ENCODE measurements around the gene SLC25A19.
"Not testable (repeated sequence)": the region's sequence is repeated elsewhere in the genome, so short reads cannot be mapped to it uniquely, and the experiment has no call there.

Gene SLC25A19

DNA sequence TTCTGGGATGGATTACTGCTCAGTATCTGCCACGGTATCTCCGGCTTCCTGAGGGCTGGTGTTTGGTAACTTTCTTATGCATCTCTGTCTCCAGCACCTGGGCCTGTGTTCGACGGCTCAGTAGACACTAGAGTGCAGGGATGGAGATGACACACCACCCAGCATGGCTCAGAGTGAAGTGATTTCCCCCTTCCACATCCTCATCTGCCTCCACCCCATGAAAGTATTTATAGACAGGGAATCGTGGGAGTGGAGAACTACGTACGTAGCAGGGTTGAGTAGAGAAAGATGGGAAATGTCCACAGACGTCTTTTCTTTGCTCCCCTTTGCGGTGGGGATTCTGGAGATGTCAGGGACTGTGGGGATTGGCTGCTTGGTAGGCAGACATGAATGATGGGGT, 11.8 kb upstream of the SLC25A19 start:
- no peak for DNase-seq

- no peak for DNase-seq
Observed at GRCh38 chr17:75300280-75300679, 11.0 kb upstream of the SLC25A19 start.

DNA sequence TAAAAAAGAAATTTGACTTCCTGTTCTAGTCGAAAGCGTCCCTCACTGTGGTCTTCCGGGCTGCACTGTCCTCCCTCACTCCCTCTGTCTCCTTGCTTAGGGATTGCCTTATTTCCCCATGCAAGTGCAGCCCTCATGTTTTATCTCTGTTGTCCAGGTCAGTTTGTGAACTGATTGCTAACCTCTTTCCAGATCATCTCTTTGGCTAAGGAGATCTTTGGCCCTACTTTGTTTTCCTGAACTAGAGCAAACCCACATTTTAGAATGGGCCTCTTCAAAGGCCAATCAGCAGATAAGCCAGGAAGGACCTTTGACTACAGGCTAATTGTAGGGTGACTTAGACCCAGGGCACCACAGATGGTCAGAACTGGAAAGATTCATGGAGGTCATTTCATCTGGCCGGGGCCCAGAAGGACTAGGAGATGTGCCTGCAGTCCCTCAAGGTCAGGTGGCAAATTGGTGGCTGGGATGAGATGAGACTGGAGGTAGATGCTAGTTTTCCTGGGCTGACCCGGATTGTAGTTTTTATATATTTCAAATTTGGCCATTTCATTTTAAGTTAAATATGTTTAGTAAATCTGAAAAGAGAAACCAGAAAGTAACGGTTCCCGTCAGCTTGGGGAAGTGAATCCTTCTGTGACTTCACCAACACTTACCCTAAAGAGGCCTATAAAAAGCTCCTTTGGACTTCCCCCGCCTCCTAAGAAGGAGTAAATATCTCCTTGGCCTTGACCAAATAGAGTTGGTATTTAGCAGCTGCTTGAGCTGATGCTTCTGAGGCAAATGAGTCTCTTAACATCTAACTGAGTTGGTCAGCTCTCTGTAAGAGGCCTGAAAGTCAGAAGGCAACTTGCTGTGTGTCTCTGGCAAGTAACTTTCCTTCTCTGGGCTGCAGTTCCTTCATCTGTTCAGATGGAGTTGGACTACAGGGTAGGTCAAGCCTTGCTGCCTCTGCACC, 6.2 kb upstream of the SLC25A19 start:
- no peak for DNase-seq

GRCh38 chr17:75292810-75293448, 3.7 kb upstream of the SLC25A19 start:
- DNase-seq = not testable (repeated sequence)

- no peak for DNase-seq
Observed at GRCh38 chr17:75289832-75290337, 652 bp upstream of the SLC25A19 start.

DNA sequence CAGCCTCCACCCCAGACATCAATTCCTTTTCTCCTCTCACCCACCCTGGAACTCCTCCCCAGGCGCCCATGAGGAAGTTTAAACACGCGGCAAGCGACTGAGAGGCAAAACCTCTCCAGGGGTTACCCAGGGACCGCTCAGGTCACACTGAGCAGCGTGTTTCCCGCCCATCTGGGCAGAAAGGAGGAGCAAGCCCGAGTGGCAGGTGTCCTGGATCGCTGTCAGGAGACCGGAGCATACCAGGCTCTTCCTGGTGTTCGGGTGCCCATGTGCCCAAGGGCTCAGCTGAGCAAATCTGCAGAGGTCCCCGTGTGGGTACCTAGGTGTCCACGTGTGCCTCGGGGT, 491 bp downstream of the SLC25A19 start:
- DNase-seq = peak; percentile 72

GRCh38 chr17:75288359-75288758, 874 bp downstream of the SLC25A19 start:
- DNase-seq = no peak

DNA sequence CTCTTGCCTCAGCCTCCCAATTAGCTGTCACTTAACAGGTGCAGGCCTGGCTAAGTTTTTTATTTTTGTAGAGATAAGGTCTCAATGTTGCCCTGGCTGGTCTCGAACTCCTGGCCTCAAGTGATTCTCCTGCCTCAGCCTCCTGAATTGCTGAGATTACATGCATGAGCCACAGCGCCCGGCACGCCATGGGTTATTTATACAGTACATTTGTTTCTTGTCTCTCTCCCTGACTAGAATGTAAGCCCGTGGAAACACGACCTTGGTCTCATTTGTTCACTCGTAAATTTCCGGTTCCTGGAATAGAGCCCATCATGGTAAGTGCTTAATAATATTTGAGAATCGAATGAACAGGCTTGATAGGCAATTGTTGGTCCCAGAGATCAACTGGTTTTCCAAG, 2.0 kb downstream of the SLC25A19 start:
- no peak for DNase-seq

- DNase-seq = no peak
Observed at GRCh38 chr17:75285123-75285522, 4.1 kb downstream of the SLC25A19 start.

GRCh38 chr17:75280189-75280588, 9.0 kb downstream of the SLC25A19 start:
- not testable (repeated sequence) for DNase-seq

DNA sequence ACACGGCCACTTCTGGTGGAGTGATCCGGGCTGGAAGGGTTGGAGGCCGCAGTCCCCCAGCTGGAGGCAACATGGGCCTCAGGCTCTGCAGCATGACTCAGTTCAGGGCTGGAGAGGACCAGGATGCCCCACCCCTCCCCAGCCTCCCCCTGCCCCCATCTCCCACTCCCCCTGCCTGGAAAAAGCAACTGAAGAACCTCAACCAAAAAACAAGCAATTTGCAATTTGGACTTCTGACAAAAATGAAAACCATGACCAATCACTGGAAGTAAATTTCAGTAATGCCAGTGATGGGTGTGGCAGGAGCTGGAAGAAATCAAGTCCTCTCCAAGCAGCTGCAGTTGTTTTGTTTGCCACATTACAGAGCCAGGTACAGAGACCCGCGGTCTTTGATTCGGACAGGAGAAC, 11.6 kb downstream of the SLC25A19 start:
- DNase-seq = no peak

DNA sequence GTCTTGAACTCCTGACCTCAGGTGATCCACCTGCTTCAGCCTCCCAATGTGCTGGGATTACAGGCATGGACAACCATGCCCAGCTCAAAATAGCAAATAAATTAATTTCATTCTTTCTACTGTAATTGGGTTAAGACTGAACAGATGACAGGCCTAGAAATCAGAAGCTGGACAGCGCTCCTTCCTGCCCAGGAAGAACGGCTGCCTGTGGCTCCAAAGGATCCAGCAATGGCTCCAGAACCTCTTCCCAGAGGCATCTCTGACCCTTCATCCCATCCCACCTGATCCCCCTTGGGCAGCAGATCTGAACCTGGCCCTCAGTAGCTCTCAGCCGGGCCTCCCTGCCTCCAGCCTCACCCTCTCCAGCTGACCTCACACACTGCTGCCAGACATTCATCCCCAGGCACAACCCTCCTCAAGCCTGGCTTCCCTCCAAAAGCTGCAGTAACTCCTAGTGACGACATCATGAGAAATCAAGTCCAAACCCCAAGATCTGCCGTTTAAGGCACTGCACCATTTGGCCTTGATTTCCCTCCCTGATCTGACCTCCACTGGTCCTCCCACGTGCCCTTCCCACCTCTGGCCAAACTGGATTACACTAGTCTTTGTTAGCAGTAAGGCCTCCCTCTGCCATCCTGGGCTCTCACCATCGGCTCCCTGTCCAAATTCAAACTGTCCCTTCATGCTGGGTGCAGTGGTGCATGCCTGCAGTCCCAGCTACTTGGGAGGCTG, 15.1 kb downstream of the SLC25A19 start:
- no peak for DNase-seq

DNA sequence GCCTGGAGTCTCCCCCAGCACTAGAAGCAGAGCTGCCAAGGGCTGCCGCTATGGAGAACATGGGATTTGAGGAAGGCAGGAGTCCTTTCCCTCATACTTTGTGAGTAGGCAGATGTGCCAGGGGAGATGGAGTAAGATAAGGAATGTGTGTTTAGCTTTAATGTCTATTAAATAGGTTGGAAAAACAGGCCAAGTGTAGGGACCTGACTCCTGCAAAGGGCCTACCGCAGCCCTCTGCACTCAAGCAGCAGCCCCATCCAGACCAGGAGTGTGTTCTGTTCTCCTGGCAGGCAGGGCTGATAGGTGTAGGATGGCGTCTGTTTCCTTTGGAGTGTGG, 16.4 kb downstream of the SLC25A19 start:
- DNase-seq = no peak

DNA sequence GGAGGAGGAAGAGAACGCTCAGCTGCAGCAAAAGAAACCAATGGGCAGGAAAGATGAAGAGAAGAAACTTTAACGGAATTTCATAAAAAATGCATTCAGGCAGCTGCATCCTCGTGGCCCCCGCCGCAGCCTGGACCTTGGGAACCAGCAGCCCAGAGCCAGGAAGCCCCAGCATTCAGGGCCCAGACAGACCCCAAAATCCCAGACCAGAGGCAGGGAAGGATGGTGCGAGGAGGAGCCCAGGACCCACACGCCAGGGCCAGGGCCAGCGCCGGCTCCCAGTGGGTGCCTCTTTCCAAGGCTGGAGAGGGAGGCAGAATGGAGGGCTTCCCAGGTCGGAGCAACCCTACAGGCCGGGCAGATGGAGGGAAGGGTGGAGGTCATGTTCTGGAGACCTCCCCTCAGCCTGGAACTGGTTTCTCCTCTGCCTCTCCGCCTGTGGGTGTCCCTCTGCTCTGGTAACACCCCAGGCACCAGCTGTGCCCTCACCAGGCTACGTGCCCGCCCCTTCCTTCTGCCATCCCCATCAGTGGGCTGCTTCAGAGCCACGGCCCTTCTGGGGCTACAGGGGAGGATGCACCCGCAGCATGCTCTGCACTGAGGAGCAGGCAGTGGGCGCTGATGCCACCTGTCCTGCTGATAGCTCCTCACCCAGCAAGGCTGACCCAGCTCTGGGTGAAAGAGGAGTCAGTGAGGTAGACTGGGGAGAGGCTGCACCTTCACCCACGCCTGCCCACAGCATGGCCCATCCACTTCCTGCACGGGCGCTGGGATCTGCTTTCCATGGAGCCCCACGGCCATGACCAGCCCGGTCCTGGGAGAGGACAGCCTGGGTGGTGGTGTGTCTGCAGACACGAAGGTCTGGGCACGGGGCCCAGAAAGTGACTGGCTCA, 17.0 kb downstream of the SLC25A19 start:
- DNase-seq = no peak

GRCh38 chr17:75271233-75271954, 17.8 kb downstream of the SLC25A19 start:
- DNase-seq = peak; percentile 74

- no peak for DNase-seq
Observed at GRCh38 chr17:75270966-75271232, 18.3 kb downstream of the SLC25A19 start, which contains the start of gene MIF4GD. Gene MIF4GD (minus strand): TSS chr17:75271231. CDS start chr17:75270195, 1,036 bp downstream.

DNA sequence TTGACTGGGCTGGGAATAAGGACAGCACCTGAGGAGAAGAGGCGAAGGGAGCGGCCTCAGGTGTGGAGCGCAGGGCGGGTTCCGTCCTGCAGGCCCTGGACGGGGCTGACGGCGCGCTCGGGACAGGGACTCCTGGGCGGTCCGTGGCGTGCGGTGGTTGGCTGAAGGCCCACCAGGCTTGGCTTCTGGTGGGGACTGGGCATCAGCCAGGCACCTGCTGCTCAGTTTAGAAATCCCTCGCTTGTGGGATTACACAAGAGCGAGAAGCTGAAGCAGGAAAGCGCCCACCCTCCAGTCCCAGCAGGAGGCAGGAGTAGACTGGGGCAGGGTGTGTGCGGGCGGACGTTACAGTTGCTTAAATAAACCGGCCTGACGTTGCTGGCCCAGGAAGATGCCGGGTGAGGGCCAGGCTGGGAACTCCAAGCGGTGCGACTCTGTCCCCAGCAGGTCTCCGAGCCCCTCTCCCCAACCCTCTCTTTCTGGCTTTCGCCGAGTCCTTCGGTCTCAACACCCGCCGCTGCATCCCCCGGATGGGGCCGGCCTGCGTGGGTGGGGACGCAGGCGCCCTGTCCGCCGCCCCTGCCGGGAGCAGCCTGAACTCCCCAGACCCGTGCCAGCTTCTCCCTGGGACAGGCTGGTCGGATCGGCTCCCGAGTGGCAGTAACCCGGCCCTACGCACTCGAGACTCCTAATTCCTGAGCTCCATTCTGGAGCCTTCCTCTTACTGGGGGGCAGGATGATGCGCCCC, 18.8 kb downstream of the SLC25A19 start:
- peak; percentile 65 for DNase-seq

GRCh38 chr17:75269844-75270217, 19.4 kb downstream of the SLC25A19 start:
- no peak for DNase-seq

- DNase-seq = no peak
Observed at GRCh38 chr17:75267411-75268232, 21.6 kb downstream of the SLC25A19 start.

- no peak for DNase-seq
Observed at GRCh38 chr17:75267153-75267410, 22.2 kb downstream of the SLC25A19 start.

All from NCI-H1436 (cell line).